HEK293 (cell line): ENCODE data around the gene NHERF2.

Experiments used
- GLIS1 ChIP-seq: fragments of 450-650 bp; formaldehyde crosslinking; IDR thresholded peaks from 2 replicates; pipeline ENCODE4 v1.5.1; 2016; ENCODE audit warnings: missing biosample characterization, missing genetic modification characterization
- MZF1 ChIP-seq: fragments of 450-650 bp; formaldehyde crosslinking; IDR thresholded peaks from 2 replicates; pipeline ENCODE4 v1.5.1; 2017; ENCODE audit warnings: missing biosample characterization, missing genetic modification characterization, borderline replicate concordance
- OVOL3 ChIP-seq: fragments of 450-650 bp; formaldehyde crosslinking; IDR thresholded peaks from 2 replicates; pipeline ENCODE4 v1.5.1; 2016; ENCODE audit warnings: missing biosample characterization, missing genetic modification characterization
- RBAK ChIP-seq: fragments of 450-650 bp; formaldehyde crosslinking; IDR thresholded peaks from 2 replicates; pipeline ENCODE4 v1.5.1; 2016; ENCODE audit warnings: missing biosample characterization, missing genetic modification characterization
- SALL2 ChIP-seq: fragments of 450-650 bp; formaldehyde crosslinking; IDR thresholded peaks from 2 replicates; pipeline ENCODE4 v1.5.0; 2017; ENCODE audit warnings: missing biosample characterization, mild to moderate bottlenecking, missing genetic modification characterization, borderline replicate concordance
- ZBTB1 ChIP-seq: fragments of 450-650 bp; formaldehyde crosslinking; IDR thresholded peaks from 2 replicates; pipeline ENCODE4 v1.5.1; 2016; ENCODE audit warnings: missing biosample characterization, missing genetic modification characterization
- ZBTB11 ChIP-seq: fragments of 450-650 bp; formaldehyde crosslinking; conservative IDR thresholded peaks from 2 replicates; pipeline ENCODE4 v1.5.1; 2016; ENCODE audit warnings: low read depth, missing biosample characterization, missing genetic modification characterization
- ZBTB21 ChIP-seq: fragments of 450-650 bp; formaldehyde crosslinking; IDR thresholded peaks from 2 replicates; pipeline ENCODE4 v1.5.1; 2017; ENCODE audit warnings: missing biosample characterization, missing genetic modification characterization
- ZEB2 ChIP-seq: fragments of 450-650 bp; formaldehyde crosslinking; IDR thresholded peaks from 2 replicates; pipeline ENCODE4 v1.5.1; 2016; ENCODE audit warnings: missing biosample characterization, missing genetic modification characterization
- ZNF10 ChIP-seq: fragments of 450-650 bp; formaldehyde crosslinking; IDR thresholded peaks from 2 replicates; pipeline ENCODE4 v1.5.1; 2017; ENCODE audit warnings: missing biosample characterization, missing genetic modification characterization
- ZNF112 ChIP-seq: fragments of 450-650 bp; formaldehyde crosslinking; IDR thresholded peaks from 2 replicates; pipeline ENCODE4 v1.5.0; 2017; ENCODE audit warnings: missing biosample characterization, missing genetic modification characterization
- ZNF140 ChIP-seq: fragments of 450-650 bp; formaldehyde crosslinking; IDR thresholded peaks from 2 replicates; pipeline ENCODE4 v1.5.1; 2016; ENCODE audit warnings: missing biosample characterization, missing genetic modification characterization
- ZNF16 ChIP-seq: fragments of 450-650 bp; formaldehyde crosslinking; IDR thresholded peaks from 2 replicates; pipeline ENCODE4 v1.5.1; 2016; ENCODE audit warnings: low read depth, missing biosample characterization, missing genetic modification characterization
- ZNF18 ChIP-seq: fragments of 450-650 bp; formaldehyde crosslinking; IDR thresholded peaks from 2 replicates; pipeline ENCODE4 v1.5.1; 2016; ENCODE audit warnings: missing biosample characterization, missing genetic modification characterization
- ZNF202 ChIP-seq: fragments of 450-650 bp; formaldehyde crosslinking; IDR thresholded peaks from 2 replicates; pipeline ENCODE4 v1.5.1; 2016; ENCODE audit warnings: missing biosample characterization, missing genetic modification characterization, borderline replicate concordance
- ZNF350 ChIP-seq: fragments of 450-650 bp; formaldehyde crosslinking; IDR thresholded peaks from 2 replicates; pipeline ENCODE4 v1.5.0; 2017; ENCODE audit warnings: missing biosample characterization, mild to moderate bottlenecking, missing genetic modification characterization
- ZNF354C ChIP-seq: fragments of 450-650 bp; formaldehyde crosslinking; IDR thresholded peaks from 2 replicates; pipeline ENCODE4 v1.5.1; 2016; ENCODE audit warnings: missing biosample characterization, missing genetic modification characterization, low read depth, borderline replicate concordance
- ZNF514 ChIP-seq: fragments of 450-650 bp; formaldehyde crosslinking; IDR thresholded peaks from 2 replicates; pipeline ENCODE4 v1.5.1; 2016; ENCODE audit warnings: missing biosample characterization, missing genetic modification characterization
- ZNF548 ChIP-seq: fragments of 450-650 bp; formaldehyde crosslinking; IDR thresholded peaks from 2 replicates; pipeline ENCODE4 v1.5.1; 2016; ENCODE audit warnings: missing biosample characterization, missing genetic modification characterization
- ZNF571 ChIP-seq: fragments of 450-650 bp; formaldehyde crosslinking; IDR thresholded peaks from 2 replicates; pipeline ENCODE4 v1.5.0; 2017; ENCODE audit warnings: missing biosample characterization, missing genetic modification characterization
- ZNF660 ChIP-seq: fragments of 450-650 bp; IDR thresholded peaks from 2 replicates; pipeline ENCODE4 v1.5.1; 2018; ENCODE audit warnings: missing biosample characterization, mild to moderate bottlenecking, missing genetic modification characterization
- ZNF704 ChIP-seq: fragments of 450-650 bp; formaldehyde crosslinking; IDR thresholded peaks from 2 replicates; pipeline ENCODE4 v1.5.1; 2016; ENCODE audit warnings: missing biosample characterization, missing genetic modification characterization
- ZNF76 ChIP-seq: fragments of 450-650 bp; formaldehyde crosslinking; IDR thresholded peaks from 2 replicates; pipeline ENCODE4; 2016; ENCODE audit warnings: low read depth, missing biosample characterization, missing genetic modification characterization, borderline replicate concordance
- ZNF776 ChIP-seq: fragments of 450-650 bp; formaldehyde crosslinking; IDR thresholded peaks from 2 replicates; pipeline ENCODE4 v1.5.0; 2017; ENCODE audit warnings: missing biosample characterization, missing genetic modification characterization, borderline replicate concordance
- ZSCAN18 ChIP-seq: fragments of 450-650 bp; formaldehyde crosslinking; IDR thresholded peaks from 2 replicates; pipeline ENCODE4 v1.5.1; 2016; ENCODE audit warnings: missing biosample characterization, missing genetic modification characterization
- TF ChIP-seq, protein P1 (sequence below): fragments of 450-650 bp; formaldehyde crosslinking; IDR thresholded peaks from 2 replicates; pipeline ENCODE4 v1.5.1; 2016; ENCODE audit warnings: missing biosample characterization, missing genetic modification characterization
- TF ChIP-seq, protein P2 (sequence below): fragments of 450-650 bp; formaldehyde crosslinking; IDR thresholded peaks from 2 replicates; pipeline ENCODE4 v1.5.1; 2016; ENCODE audit warnings: missing biosample characterization, missing genetic modification characterization
- TF ChIP-seq, protein P3 (sequence below): fragments of 450-650 bp; formaldehyde crosslinking; IDR thresholded peaks from 2 replicates; pipeline ENCODE4 v1.5.1; 2016; ENCODE audit warnings: missing biosample characterization, missing genetic modification characterization, low read depth

Gene NHERF2

GRCh38 chr16:1990351-1991134, 36.2 kb upstream of the NHERF2 start (continued):
- TF ChIP-seq ZSCAN18 (tag by site-specific recombination) (no peak), ZNF776 (tag by site-specific recombination) (no peak), ZNF350 (no peak), ZNF548 (no peak), MZF1 (tag by site-specific recombination) (no peak), ZNF571 (tag by site-specific recombination) (no peak), ZNF514 (tag by site-specific recombination) (no peak), ZEB2 (tag by site-specific recombination) (peak; percentile 65), ZNF18 (tag by site-specific recombination) (no peak), GLIS1 (tag by site-specific recombination) (no peak), ZNF76 (no peak), ZNF112 (tag by site-specific recombination) (no peak), ZNF16 (tag by site-specific recombination) (no peak), ZNF10 (tag by site-specific recombination) (no peak), ZBTB21 (peak; percentile 21; the same call in 1 of the 2 replicates), ZNF660 (tag by site-specific recombination) (no peak), ZNF704 (tag by site-specific recombination) (no peak), ZNF140 (tag by site-specific recombination) (no peak), ZNF354C (tag by site-specific recombination) (no peak), ZBTB1 (tag by site-specific recombination) (no peak), ZBTB11 (tag by site-specific recombination) (no peak), OVOL3 (tag by site-specific recombination) (no peak), ZNF202 (no peak), SALL2 (tag by site-specific recombination) (no peak), RBAK (tag by site-specific recombination) (no peak)
- TF ChIP-seq, protein P1, sequence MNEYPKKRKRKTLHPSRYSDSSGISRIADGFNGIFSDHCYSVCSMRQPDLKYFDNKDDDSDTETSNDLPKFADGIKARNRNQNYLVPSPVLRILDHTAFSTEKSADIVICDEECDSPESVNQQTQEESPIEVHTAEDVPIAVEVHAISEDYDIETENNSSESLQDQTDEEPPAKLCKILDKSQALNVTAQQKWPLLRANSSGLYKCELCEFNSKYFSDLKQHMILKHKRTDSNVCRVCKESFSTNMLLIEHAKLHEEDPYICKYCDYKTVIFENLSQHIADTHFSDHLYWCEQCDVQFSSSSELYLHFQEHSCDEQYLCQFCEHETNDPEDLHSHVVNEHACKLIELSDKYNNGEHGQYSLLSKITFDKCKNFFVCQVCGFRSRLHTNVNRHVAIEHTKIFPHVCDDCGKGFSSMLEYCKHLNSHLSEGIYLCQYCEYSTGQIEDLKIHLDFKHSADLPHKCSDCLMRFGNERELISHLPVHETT: no peak
- TF ChIP-seq, protein P2, sequence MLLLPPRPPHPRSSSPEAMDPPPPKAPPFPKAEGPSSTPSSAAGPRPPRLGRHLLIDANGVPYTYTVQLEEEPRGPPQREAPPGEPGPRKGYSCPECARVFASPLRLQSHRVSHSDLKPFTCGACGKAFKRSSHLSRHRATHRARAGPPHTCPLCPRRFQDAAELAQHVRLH (tag by site-specific recombination): peak; percentile 25; the same call in 1 of the 2 replicates
- TF ChIP-seq, protein P3, sequence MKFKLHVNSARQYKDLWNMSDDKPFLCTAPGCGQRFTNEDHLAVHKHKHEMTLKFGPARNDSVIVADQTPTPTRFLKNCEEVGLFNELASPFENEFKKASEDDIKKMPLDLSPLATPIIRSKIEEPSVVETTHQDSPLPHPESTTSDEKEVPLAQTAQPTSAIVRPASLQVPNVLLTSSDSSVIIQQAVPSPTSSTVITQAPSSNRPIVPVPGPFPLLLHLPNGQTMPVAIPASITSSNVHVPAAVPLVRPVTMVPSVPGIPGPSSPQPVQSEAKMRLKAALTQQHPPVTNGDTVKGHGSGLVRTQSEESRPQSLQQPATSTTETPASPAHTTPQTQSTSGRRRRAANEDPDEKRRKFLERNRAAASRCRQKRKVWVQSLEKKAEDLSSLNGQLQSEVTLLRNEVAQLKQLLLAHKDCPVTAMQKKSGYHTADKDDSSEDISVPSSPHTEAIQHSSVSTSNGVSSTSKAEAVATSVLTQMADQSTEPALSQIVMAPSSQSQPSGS (tag by site-specific recombination): peak; percentile 95
